HEK293 (cell line): ENCODE data around the gene ABCA1.

Experiments
- CTCF ChIA-PET: fragments of 350-600 bp; formaldehyde crosslinking; extraction: SDS; loops from one replicate; lab custom pipeline; 2021; ENCODE audit warnings: antibody characterized with exemption; lab: Yijun Ruan, JAX
- POLR2A ChIA-PET: fragments of 300-600 bp; formaldehyde crosslinking; extraction: SDS; loops from one replicate; lab custom pipeline; 2020; ENCODE audit warnings: antibody characterized with exemption, inconsistent platforms; lab: Yijun Ruan, JAX
- H3K27ac ChIP-seq: fragments of 200-500 bp; sonication (Bioruptor generic); 2 replicates; pipeline ENCODE4 v1.5.1; 2014; ENCODE audit warnings: low read depth, low read length, control low read depth, inconsistent platforms; ENCODE audit errors: extremely low read depth
- H3K36me3 ChIP-seq, 2 experiments: fragments of 200-500 bp in 1 of 2; sonication (Bioruptor generic) in 1 of 2; 1 replicate in 1 of 2; 2 replicates in 1 of 2; pipeline ENCODE4 v1.5.1; 2014 to 2017; ENCODE audit warnings: inconsistent platforms in 2 of 2, low read length in 2 of 2; ENCODE audit not compliant: control insufficient read depth in 2 of 2, insufficient read depth in 1 of 2
- H3K4me1 ChIP-seq: fragments of 200-500 bp; sonication (Bioruptor generic); 2 replicates; pipeline ENCODE4 v1.5.1; 2014; ENCODE audit warnings: mild to moderate bottlenecking, low read length, inconsistent platforms; ENCODE audit not compliant: control insufficient read depth, insufficient read depth
- H3K4me3 ChIP-seq: 2 replicates; pipeline ENCODE4 v1.5.1; 2011; ENCODE audit warnings: low read depth, mild to moderate bottlenecking, control low read depth, low read length, moderate library complexity
- H3K9me3 ChIP-seq: fragments of 200-500 bp; sonication (Bioruptor generic); 2 replicates; pipeline ENCODE4 v1.5.1; 2014; ENCODE audit warnings: low read depth, low read length, inconsistent platforms; ENCODE audit not compliant: control insufficient read depth, insufficient read depth
- GLI2 ChIP-seq: fragments of 450-650 bp; formaldehyde crosslinking; IDR thresholded peaks from 2 replicates; pipeline ENCODE4; 2017; ENCODE audit warnings: missing biosample characterization, missing genetic modification characterization, low read depth, borderline replicate concordance
- HOXD13 ChIP-seq: sonication (generic); formaldehyde crosslinking; IDR thresholded peaks from 2 replicates; pipeline ENCODE4 v1.8.0; 2022; ENCODE audit warnings: missing genetic modification reagents, borderline replicate concordance
- IKZF3 ChIP-seq: fragments of 450-650 bp; IDR thresholded peaks from 2 replicates; pipeline ENCODE4 v1.5.0; 2018; ENCODE audit warnings: missing biosample characterization, mild to moderate bottlenecking, missing genetic modification characterization, moderate library complexity
- MYNN ChIP-seq: fragments of 450-650 bp; formaldehyde crosslinking; IDR thresholded peaks from 2 replicates; pipeline ENCODE4 v1.5.1; 2016; ENCODE audit warnings: missing biosample characterization, missing genetic modification characterization, borderline replicate concordance
- OSR2 ChIP-seq: fragments of 450-650 bp; formaldehyde crosslinking; IDR thresholded peaks from 2 replicates; pipeline ENCODE4 v1.5.1; 2016; ENCODE audit warnings: missing biosample characterization, missing genetic modification characterization
- OVOL3 ChIP-seq: fragments of 450-650 bp; formaldehyde crosslinking; IDR thresholded peaks from 2 replicates; pipeline ENCODE4 v1.5.1; 2016; ENCODE audit warnings: missing biosample characterization, missing genetic modification characterization
- PRDM1 ChIP-seq: fragments of 450-650 bp; formaldehyde crosslinking; IDR thresholded peaks from 2 replicates; pipeline ENCODE4; 2016; ENCODE audit warnings: missing biosample characterization, missing genetic modification characterization
- REPIN1 ChIP-seq: fragments of 450-650 bp; formaldehyde crosslinking; IDR thresholded peaks from 2 replicates; pipeline ENCODE4 v1.5.1; 2017; ENCODE audit warnings: missing biosample characterization, missing genetic modification characterization, low read depth
- SCRT2 ChIP-seq: fragments of 450-650 bp; formaldehyde crosslinking; IDR thresholded peaks from 2 replicates; pipeline ENCODE4 v1.5.1; 2016; ENCODE audit warnings: missing biosample characterization, missing genetic modification characterization
- ZBTB7A ChIP-seq: fragments of 450-650 bp; formaldehyde crosslinking; IDR thresholded peaks from 2 replicates; pipeline ENCODE4 v1.5.1; 2016; ENCODE audit warnings: low read depth, missing biosample characterization, missing genetic modification characterization
- ZNF114 ChIP-seq: fragments of 450-650 bp; formaldehyde crosslinking; IDR thresholded peaks from 2 replicates; pipeline ENCODE4 v1.5.0; 2017; ENCODE audit warnings: missing biosample characterization, missing genetic modification characterization
- ZNF155 ChIP-seq: fragments of 450-650 bp; formaldehyde crosslinking; IDR thresholded peaks from 2 replicates; pipeline ENCODE4 v1.5.1; 2016; ENCODE audit warnings: missing biosample characterization, missing genetic modification characterization
- ZNF221 ChIP-seq: fragments of 450-650 bp; formaldehyde crosslinking; IDR thresholded peaks from 2 replicates; pipeline ENCODE4 v1.5.1; 2017; ENCODE audit warnings: missing biosample characterization, missing genetic modification characterization, borderline replicate concordance
- ZNF292 ChIP-seq: fragments of 450-650 bp; formaldehyde crosslinking; IDR thresholded peaks from 2 replicates; pipeline ENCODE4 v1.5.1; 2016; ENCODE audit warnings: low read depth, missing biosample characterization, missing genetic modification characterization, borderline replicate concordance
- ZNF571 ChIP-seq: fragments of 450-650 bp; formaldehyde crosslinking; IDR thresholded peaks from 2 replicates; pipeline ENCODE4 v1.5.0; 2017; ENCODE audit warnings: missing biosample characterization, missing genetic modification characterization
- ZNF664 ChIP-seq: fragments of 450-650 bp; formaldehyde crosslinking; IDR thresholded peaks from 2 replicates; pipeline ENCODE4 v1.5.1; 2016; ENCODE audit warnings: missing biosample characterization, missing genetic modification characterization
- ZNF677 ChIP-seq: fragments of 450-650 bp; IDR thresholded peaks from 2 replicates; pipeline ENCODE4 v1.5.0; 2018; ENCODE audit warnings: missing biosample characterization, mild to moderate bottlenecking, missing genetic modification characterization, moderate library complexity
- ZNF747 ChIP-seq: fragments of 450-650 bp; formaldehyde crosslinking; IDR thresholded peaks from 2 replicates; pipeline ENCODE4 v1.5.1; 2016; ENCODE audit warnings: missing biosample characterization, missing genetic modification characterization
- TF ChIP-seq, protein P1 (sequence below): fragments of 450-650 bp; formaldehyde crosslinking; IDR thresholded peaks from 2 replicates; pipeline ENCODE4 v1.5.1; 2016; ENCODE audit warnings: missing biosample characterization, missing genetic modification characterization, borderline replicate concordance
- TF ChIP-seq, protein P2 (sequence below): fragments of 450-650 bp; formaldehyde crosslinking; IDR thresholded peaks from 2 replicates; pipeline ENCODE4 v1.5.1; 2017; ENCODE audit warnings: missing biosample characterization, missing genetic modification characterization
- TF ChIP-seq, protein P3 (sequence below): fragments of 450-650 bp; IDR thresholded peaks from 2 replicates; pipeline ENCODE4 v1.5.1; 2018; ENCODE audit warnings: missing biosample characterization, missing genetic modification characterization

ABCA1 gene

DNA sequence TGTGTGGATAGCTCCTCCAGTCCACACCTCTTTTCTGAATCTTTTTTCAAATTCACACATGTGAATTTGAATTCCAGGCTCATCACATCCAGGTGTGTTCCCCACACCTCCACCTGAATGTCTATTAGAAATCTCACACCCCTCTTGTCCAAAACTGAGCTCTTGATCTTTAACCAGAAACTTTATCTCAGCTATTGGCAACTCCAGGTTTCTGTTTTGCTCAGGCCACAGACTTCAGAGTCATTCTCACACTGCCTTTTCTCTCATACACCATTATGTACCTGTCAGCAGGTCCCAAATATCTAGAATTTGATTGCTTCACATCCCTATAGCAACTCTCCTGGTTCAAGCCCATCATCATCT is 152.4 kb downstream of the ABCA1 start:
- Histone ChIP-seq H3K4me3 (no peak overlapping the region), H3K36me3 (peaks cover 0 to 4% of the 10 kb centered on the region in 2 experiments; a peak in 2 of 3 replicates), H3K4me1 (no peaks in the 10 kb centered on the region), H3K27ac (no peak overlapping the region), H3K9me3 (no peaks in the 10 kb centered on the region)
- CTCF ChIA-PET: no interaction called here
- TF ChIP-seq ZNF221 (tag by site-specific recombination) (no peak), GLI2 (no peak), ZNF747 (tag by site-specific recombination) (no peak), IKZF3 (no peak), REPIN1 (tag by site-specific recombination) (no peak), ZNF114 (tag by site-specific recombination) (no peak), ZBTB7A (tag by site-specific recombination) (no peak), OSR2 (no peak)
- TF ChIP-seq, protein P1, sequence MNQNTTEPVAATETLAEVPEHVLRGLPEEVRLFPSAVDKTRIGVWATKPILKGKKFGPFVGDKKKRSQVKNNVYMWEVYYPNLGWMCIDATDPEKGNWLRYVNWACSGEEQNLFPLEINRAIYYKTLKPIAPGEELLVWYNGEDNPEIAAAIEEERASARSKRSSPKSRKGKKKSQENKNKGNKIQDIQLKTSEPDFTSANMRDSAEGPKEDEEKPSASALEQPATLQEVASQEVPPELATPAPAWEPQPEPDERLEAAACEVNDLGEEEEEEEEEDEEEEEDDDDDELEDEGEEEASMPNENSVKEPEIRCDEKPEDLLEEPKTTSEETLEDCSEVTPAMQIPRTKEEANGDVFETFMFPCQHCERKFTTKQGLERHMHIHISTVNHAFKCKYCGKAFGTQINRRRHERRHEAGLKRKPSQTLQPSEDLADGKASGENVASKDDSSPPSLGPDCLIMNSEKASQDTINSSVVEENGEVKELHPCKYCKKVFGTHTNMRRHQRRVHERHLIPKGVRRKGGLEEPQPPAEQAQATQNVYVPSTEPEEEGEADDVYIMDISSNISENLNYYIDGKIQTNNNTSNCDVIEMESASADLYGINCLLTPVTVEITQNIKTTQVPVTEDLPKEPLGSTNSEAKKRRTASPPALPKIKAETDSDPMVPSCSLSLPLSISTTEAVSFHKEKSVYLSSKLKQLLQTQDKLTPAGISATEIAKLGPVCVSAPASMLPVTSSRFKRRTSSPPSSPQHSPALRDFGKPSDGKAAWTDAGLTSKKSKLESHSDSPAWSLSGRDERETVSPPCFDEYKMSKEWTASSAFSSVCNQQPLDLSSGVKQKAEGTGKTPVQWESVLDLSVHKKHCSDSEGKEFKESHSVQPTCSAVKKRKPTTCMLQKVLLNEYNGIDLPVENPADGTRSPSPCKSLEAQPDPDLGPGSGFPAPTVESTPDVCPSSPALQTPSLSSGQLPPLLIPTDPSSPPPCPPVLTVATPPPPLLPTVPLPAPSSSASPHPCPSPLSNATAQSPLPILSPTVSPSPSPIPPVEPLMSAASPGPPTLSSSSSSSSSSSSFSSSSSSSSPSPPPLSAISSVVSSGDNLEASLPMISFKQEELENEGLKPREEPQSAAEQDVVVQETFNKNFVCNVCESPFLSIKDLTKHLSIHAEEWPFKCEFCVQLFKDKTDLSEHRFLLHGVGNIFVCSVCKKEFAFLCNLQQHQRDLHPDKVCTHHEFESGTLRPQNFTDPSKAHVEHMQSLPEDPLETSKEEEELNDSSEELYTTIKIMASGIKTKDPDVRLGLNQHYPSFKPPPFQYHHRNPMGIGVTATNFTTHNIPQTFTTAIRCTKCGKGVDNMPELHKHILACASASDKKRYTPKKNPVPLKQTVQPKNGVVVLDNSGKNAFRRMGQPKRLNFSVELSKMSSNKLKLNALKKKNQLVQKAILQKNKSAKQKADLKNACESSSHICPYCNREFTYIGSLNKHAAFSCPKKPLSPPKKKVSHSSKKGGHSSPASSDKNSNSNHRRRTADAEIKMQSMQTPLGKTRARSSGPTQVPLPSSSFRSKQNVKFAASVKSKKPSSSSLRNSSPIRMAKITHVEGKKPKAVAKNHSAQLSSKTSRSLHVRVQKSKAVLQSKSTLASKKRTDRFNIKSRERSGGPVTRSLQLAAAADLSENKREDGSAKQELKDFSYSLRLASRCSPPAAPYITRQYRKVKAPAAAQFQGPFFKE (tag by site-specific recombination): no peak
- POLR2A ChIA-PET: no interaction called here

DNA sequence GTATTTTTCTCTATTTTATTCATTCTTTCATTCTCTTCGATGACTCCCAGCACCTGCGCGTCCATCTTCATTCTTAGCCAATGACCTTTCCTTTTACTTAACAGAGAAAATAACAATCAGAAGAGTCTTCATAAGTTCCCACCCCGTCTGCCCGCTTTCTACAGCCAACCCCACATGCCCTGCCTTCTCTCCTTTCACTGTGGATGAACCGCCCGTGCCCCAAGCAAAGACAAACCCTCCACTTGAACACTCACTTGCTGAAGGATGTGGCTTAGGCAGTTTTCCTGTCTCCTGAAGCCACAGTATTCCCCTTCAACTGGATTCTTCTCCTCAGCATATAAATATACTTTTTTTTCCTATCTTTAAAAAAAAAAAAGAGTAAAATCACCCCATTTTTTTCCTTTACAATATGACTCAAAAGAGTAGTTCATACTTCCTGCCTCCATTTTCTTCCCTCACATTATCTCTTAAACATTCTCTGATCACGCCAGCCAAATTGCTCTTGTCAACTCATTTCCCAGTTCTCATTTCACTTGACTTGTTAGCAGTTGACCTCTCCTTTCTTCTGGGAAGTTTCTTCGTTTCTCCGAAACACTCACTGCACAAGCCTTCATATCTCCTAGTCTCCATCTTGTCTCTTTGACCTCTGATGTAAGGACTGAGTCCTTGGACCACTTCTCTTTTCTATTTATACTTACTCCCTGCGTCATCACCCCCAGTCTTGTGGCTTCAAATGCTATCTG is 153.0 kb downstream of the ABCA1 start:
- Histone ChIP-seq H3K27ac (no peak overlapping the region), H3K4me1 (no peaks in the 10 kb centered on the region), H3K4me3 (no peak overlapping the region), H3K9me3 (no peaks in the 10 kb centered on the region), H3K36me3 (peaks cover 0 to 4% of the 10 kb centered on the region in 2 experiments; a peak in 2 of 3 replicates)
- TF ChIP-seq ZNF677 (tag by site-specific recombination) (no peak), ZNF664 (tag by site-specific recombination) (no peak), PRDM1 (tag by site-specific recombination) (no peak)
- TF ChIP-seq, protein P2, sequence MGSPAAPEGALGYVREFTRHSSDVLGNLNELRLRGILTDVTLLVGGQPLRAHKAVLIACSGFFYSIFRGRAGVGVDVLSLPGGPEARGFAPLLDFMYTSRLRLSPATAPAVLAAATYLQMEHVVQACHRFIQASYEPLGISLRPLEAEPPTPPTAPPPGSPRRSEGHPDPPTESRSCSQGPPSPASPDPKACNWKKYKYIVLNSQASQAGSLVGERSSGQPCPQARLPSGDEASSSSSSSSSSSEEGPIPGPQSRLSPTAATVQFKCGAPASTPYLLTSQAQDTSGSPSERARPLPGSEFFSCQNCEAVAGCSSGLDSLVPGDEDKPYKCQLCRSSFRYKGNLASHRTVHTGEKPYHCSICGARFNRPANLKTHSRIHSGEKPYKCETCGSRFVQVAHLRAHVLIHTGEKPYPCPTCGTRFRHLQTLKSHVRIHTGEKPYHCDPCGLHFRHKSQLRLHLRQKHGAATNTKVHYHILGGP (tag by site-specific recombination): no peak
- CTCF ChIA-PET: no interaction called here
- POLR2A ChIA-PET: no interaction called here

DNA sequence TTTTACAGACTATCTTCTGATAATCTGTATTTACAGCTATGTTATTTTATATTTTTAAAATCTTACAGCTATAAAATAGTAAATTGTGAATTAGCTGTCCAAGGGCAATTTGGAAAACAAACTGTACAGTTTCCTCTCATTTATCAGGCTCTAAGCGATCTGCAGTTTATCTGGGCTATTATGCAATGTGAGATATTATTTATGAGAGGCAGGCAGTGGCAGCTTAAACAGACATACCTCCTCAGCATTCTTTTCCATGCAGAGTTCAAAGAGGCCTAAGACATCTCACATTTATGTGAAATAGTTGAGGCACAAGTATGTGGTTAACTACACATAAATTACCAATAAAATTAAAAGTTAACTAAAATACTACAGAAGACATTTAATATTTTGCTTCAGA is 153.8 kb downstream of the ABCA1 start:
- no peak overlapping the region for H3K4me3 ChIP-seq
- no peaks in the 10 kb centered on the region for H3K9me3 ChIP-seq
- H3K4me1 ChIP-seq: no peaks in the 10 kb centered on the region
- H3K36me3 ChIP-seq: peaks cover 0 to 4% of the 10 kb centered on the region in 2 experiments; a peak in 2 of 3 replicates
- POLR2A ChIA-PET: no interaction called here
- CTCF ChIA-PET: interaction anchor here (0.6 to 1.1 kb wide), 2 partner anchors 9 to 27 kb away, joined by 4 read pairs; partner anchors contain the start of gene NIPSNAP3A
- H3K27ac ChIP-seq: no peak overlapping the region
- TF ChIP-seq ZNF571: no peak
- no peak for TF ChIP-seq HOXD13
- TF ChIP-seq OVOL3 (tag by site-specific recombination): no peak
- TF ChIP-seq SCRT2 (tag by site-specific recombination): no peak
- TF ChIP-seq ZNF292: no peak
- TF ChIP-seq ZNF155 (tag by site-specific recombination): no peak
- TF ChIP-seq, protein P3, sequence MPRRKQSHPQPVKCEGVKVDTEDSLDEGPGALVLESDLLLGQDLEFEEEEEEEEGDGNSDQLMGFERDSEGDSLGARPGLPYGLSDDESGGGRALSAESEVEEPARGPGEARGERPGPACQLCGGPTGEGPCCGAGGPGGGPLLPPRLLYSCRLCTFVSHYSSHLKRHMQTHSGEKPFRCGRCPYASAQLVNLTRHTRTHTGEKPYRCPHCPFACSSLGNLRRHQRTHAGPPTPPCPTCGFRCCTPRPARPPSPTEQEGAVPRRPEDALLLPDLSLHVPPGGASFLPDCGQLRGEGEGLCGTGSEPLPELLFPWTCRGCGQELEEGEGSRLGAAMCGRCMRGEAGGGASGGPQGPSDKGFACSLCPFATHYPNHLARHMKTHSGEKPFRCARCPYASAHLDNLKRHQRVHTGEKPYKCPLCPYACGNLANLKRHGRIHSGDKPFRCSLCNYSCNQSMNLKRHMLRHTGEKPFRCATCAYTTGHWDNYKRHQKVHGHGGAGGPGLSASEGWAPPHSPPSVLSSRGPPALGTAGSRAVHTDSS (tag by site-specific recombination): no peak
- TF ChIP-seq IKZF3: no peak
- no peak for TF ChIP-seq MYNN
